HPDE6-E6E7 (cell line): ENCODE data around the gene CLTA.
"Not testable (repeated sequence)": the region's sequence is repeated elsewhere in the genome, so short reads cannot be mapped to it uniquely, and the experiment has no call there.

Experiments used
- DNase-seq: peaks from one replicate; pipeline ENCODE4 v3.0.0; 2011; ENCODE audit warnings: missing footprints; ENCODE audit errors: extremely low spot score

Gene CLTA

GRCh38 chr9:36189976-36190375, 745 bp upstream of the CLTA start:
- DNase-seq: no peak

GRCh38 chr9:36191290-36191645, 547 bp downstream of the CLTA start:
- no peak for DNase-seq

- DNase-seq: no peak
These were observed 965 bp downstream of the CLTA start for GRCh38 chr9:36191686-36192085.

- no peak for DNase-seq
These were observed 1.5 kb downstream of the CLTA start for GRCh38 chr9:36192196-36192595.

- no peak for DNase-seq
These were observed 2.3 kb downstream of the CLTA start for GRCh38 chr9:36193023-36193422.

GRCh38 chr9:36194326-36195000, 3.7 kb downstream of the CLTA start:
- no peak for DNase-seq

GRCh38 chr9:36204906-36205547, 14.3 kb downstream of the CLTA start:
- DNase-seq: no peak

- DNase-seq: no peak
These were observed 16.3 kb downstream of the CLTA start for GRCh38 chr9:36207016-36207415.

DNA sequence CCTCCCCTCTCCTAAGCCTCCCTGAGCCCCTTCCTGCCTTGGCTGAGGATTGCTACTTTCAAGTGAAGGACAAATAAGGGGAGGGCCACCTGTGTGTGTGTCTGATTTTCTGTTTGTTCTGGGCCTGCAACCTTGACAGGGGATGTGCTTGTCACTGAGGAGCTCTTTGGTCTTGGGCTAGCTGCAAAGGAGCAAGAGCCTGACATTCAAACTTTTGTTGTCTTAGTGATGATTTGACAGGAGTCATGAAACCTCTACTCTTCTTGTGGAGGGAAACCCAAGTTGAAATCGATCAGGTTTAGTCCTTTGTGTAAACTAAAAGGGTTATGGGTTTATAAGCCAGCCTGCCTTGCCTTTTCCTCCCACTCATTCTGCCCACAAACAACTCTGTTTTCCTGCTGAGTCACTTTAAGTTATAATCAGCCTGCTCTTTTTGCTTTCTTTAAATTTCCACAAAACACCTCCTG, 16.9 kb downstream of the CLTA start:
- no peak for DNase-seq

DNA sequence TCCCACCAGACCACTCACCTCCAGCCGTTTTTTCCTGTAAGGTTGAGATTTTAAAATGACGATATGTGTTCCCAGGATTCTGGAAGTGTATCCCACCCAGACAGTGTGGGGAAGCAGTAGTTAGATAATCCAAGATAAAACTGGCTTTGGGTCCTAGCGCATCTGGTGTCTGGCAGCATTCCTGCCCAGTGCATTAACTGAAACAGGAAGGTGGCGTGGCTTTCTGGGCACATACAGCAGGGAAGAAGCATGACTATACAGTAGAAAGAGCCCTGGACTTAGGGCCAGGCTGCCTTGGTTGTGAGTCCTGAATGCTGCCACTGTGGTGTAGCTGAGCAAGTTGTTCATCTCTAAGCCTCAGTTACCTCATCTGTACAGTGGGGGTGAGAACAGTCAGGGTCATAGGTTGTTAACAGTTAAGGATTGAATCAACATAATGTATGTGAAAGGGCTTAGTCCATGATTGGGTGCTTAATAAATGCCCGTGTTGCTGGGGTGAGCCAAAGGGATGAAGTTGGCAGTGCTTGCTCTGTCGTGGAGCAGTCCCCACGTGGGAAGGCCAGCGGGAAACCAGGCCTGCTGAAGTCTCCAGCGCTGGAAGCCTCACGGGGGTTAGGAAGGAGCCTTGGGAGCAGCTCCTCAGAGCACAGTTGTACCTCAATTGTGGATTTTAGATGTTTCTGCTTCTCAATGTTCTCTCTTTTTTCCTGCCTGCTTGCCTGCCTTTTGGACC, 18.0 kb downstream of the CLTA start:
- DNase-seq: no peak

DNA sequence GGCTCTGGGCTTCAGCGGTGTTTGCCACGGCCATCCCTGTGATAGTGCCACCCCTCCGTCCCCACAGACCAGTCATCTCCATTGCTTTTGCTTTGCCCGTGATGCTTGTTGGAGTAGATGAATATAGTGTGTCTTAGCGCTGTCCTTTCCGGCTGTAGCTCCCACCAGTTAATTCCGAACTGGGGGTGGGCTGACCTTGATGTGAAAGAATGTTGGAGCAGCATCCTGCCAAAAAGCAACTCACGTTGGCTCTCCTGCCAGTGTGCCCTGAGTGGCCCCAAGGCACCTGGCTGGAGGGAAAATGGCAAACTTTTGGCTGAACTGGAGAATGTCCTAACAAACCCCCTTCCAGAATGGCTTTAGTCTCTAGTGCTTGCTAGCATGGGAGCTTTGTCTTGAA, 20.0 kb downstream of the CLTA start:
- no peak for DNase-seq

DNA sequence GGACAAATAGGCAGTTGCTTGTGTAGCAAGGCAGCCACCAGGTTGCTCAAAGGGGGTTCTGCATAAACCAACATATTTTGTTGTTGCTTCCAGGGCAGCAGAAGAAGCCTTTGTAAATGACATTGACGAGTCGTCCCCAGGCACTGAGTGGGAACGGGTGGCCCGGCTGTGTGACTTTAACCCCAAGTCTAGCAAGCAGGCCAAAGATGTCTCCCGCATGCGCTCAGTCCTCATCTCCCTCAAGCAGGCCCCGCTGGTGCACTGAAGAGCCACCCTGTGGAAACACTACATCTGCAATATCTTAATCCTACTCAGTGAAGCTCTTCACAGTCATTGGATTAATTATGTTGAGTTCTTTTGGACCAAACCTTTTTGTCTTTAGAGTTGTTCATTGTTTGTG, 20.8 kb downstream of the CLTA start:
- no peak for DNase-seq

- DNase-seq: no peak
These were observed 22.7 kb downstream of the CLTA start for GRCh38 chr9:36213387-36213786.

GRCh38 chr9:36213989-36214388, 23.3 kb downstream of the CLTA start:
- DNase-seq: no peak

- DNase-seq: no peak
These were observed 23.9 kb downstream of the CLTA start for GRCh38 chr9:36214571-36214970.

DNA sequence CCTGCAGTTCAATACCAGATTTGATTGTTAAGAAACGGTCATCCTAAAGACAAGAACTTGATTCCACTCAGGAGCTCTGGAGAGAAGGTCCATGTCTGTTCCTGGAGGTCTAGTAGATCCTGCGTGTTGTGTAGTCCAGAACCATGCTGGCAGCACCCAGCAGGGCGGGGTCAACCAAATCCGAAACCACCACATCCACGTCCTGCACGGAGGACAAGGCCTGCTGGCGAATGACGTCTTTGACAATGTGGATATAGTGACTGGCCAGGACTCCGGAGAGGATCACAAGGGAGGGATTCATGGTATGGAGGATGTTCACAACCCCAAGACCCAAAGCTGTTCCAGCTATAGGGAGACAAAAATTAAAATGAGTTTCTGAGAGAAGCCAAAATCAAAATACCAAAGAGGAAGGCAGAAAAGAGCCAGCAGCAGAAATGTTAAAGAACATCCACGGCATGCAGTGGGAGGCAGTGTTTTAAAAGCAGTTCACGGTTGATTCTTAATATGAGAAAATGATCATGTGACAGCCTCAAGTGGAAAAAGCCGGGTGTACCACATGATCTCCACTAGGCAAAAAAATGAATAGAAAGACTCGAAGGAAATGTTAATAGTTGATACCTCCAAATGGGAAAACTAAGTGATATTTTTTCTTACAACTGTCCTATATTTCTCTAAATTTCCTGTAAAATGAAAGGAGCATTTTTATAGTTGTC, 26.7 kb downstream of the CLTA start:
- no peak for DNase-seq

DNA sequence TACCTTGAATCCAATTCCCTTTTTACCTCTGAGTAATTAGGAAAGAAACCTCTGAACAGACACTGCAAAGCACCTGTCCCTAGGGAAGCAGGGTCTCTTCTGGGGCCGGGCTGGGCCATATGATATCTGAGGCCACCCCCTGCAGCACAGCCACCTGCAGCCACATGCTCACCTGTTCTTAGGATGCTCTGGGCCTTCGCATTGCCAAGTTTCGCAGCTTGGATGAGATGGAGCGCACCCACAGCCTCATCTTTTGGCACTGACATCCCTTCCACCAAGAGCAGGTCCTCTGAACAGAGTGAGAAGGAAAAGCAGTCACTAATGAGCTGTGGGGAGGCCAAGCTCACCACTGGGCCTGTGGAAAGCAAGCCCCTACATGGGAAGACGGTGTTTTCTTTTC, 27.3 kb downstream of the CLTA start:
- no peak for DNase-seq

GRCh38 chr9:36218411-36218901, 27.7 kb downstream of the CLTA start:
- DNase-seq: no peak

DNA sequence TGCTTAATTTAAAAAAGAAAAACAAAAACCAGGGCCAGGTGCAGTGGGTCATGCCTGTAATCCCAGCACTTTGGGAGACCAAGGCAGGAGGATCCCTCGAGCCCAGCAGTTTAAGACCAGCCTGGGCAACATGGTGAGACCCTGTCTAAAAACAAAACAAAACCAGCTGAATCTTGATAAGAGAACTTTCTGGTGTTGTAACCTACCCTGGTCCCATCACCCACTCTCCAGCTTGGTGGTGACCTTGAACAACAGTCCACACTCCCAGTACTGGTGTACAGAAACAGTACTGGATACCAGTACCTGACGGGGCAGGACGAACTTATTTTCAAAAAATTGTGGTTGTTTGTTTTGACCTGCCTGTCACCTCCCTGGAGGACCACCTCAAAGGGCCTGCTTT, 30.9 kb downstream of the CLTA start:
- no peak for DNase-seq

DNA sequence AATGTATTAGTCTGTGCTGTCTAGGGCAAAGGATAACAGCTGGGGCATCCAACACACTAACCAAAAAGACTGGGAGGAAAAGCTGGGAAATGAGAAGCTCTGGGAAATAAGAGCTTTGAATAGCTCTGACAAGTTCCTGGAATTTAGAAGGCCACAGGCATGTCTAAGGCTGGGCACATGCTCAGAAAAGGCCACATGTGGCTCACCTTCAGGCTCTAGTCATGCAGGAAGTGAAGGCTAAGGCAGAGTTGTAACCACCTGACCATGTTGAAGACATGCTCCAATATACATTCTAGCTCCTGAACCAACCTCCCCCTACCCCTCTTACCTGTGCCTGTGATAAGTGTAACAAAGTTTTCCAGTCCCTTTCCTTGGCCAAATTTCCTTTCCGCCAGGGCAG, 31.7 kb downstream of the CLTA start:
- DNase-seq: no peak

GRCh38 chr9:36237230-36237629, 46.5 kb downstream of the CLTA start:
- no peak for DNase-seq

DNA sequence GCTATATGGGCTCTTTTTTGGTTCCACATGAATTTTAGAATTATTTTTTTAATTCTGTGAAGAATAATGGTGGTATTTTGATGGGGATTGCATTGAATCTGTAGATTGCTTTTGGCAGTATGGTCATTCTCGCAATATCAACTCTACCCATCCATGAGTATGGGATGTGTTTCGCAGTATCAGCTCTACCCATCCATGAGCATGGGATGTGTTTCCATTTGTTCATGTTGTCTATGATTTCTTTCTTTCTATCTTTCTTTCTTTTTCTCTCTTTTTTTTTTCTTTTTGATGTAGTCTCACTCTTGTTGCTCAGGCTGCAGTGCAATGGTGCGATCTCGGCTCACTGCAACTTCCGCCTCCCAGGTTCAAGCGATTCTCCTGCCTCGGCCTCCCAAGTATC, 48.5 kb downstream of the CLTA start:
- DNase-seq: not testable (repeated sequence)
